Adrenal gland (tissue), 12 donors: Measurements from ENCODE around the gene CACNA1F. TPM values are rescaled to one million over a fixed set of nuclear protein-coding genes. Genes with fewer than 3 reads are reported as not detected.

ENCODE experiments used
- DNase-seq, 7 donors: peaks; one replicate each; pipeline ENCODE4 v3.0.0-alpha.2; 2019 to 2020
- H3K27ac ChIP-seq, 5 donors: fragments of 200-600 bp; sonication (generic) in 4 of 5; 1 replicate in 3 of 5; 2 replicates in 2 of 5; pipeline versions ENCODE4 v1.5.1 to v1.8.0; 2016 to 2020; ENCODE audit warnings: mild to moderate bottlenecking in 1 of 5
- H3K27me3 ChIP-seq: fragments of 200-600 bp; 2 replicates; pipeline ENCODE4 v1.8.0; 2021
- H3K36me3 ChIP-seq, 2 donors: fragments of 200-600 bp; replicated peaks in 1 of 2; 1 replicate in 1 of 2; 2 replicates in 1 of 2; pipeline versions ENCODE4 v1.5.1 to v1.8.0; 2018 to 2022
- H3K4me1 ChIP-seq, 2 donors: fragments of 200-600 bp; replicated peaks in 1 of 2; 1 replicate in 1 of 2; 2 replicates in 1 of 2; pipeline versions ENCODE4 v1.5.1 to v1.8.0; 2018 to 2021
- H3K4me3 ChIP-seq, 4 donors: fragments of 200-600 bp; sonication (generic) in 3 of 4; one replicate each; pipeline ENCODE4 v1.5.1; 2016 to 2018
- H3K9me3 ChIP-seq, 3 donors: fragments of 200-600 bp; sonication (generic) in 1 of 3; replicated peaks in 1 of 3; 1 replicate in 2 of 3; 2 replicates in 1 of 3; pipeline versions ENCODE4 v1.5.1 to v1.8.0; 2016 to 2021
- CTCF ChIP-seq, 6 experiments: fragments of 450-650 bp in 4 of 6; fragments of 200-600 bp in 2 of 6; sonication (generic) in 1 of 6; IDR thresholded peaks; 1 replicate in 5 of 6; 2 replicates in 1 of 6; pipeline versions ENCODE4 v1.5.1 to v1.8.0; 2016 to 2021; ENCODE audit warnings: antibody characterized with exemption in 6 of 6, mild to moderate bottlenecking in 2 of 6, moderate library complexity in 1 of 6
- POLR2A ChIP-seq, 2 donors: fragments of 450-650 bp; IDR thresholded peaks; one replicate each; pipeline ENCODE4 v1.6.1; 2017; ENCODE audit warnings: antibody characterized with exemption in 2 of 2, mild to moderate bottlenecking in 2 of 2, moderate library complexity in 1 of 2
- whole genome bisulfite sequencing, 4 donors: extraction: QIAGEN DNeasy Blood & Tissue Kit in 2 of 4; methylation state at CpG; one replicate each; pipeline versions ENCODE4 v1.1.5 to v1.1.7; 2013 to 2017; 5-methylcytosine and 5-hydroxymethylcytosine counted together
- intact Hi-C, 2 donors: fragments of 100-400 bp; cut with DNase I; formaldehyde crosslinking; loops; one replicate each; pipeline versions ENCODE4 v1.14.1 to v1.15.0; 2022 to 2023
- polyA plus RNA-seq, 3 donors: library from polyadenylated mRNA; stranded (reverse); fragments of 200-250 nt in 2 of 3; fragments of 350-450 nt in 1 of 3; fragmentation: Illumina TruSeq in 1 of 3; extraction: RNeasy Lipid Tissue Mini Kit (QIAGEN cat#74804) in 1 of 3; gene quantifications; one replicate each; pipeline ENCODE4 v1.2.3, GENCODE V29; 2013 to 2014
- total RNA-seq, 9 donors: library from RNA; depleted of rRNA in 4 of 9; stranded (reverse); fragments of >200 nt in 4 of 9; fragments of 120-200 nt in 1 of 9; fragmentation: NEBNext Ultra II Directional in 1 of 9; extraction: Animal tissue kit (Norgen Biotek cat#: 25700) in 1 of 9; gene quantifications; one replicate each; pipeline versions ENCODE4 v1.1.0 to v1.2.4, GENCODE V29; 2013 to 2023
- donor health status: healthy with polysubstance abuse.
- donor health status: Bipolar disorder and iron deficiency.
- donor health status: DM: yes; HTN: yes; CAD: no.
- donor health status: DM: no; HTN: no; CAD: no.
- donor health status: DM: no; HTN: no; CAD: no.
- donor health status: DM: yes; HTN: yes; CAD: no.

Gene CACNA1F
- total and polyA plus RNA-seq, 12 donors, result 0.13 to 0.24 (median 0.17) TPM; not detected in 7

- H3K27ac ChIP-seq, result no peak overlapping the region
- H3K9me3 ChIP-seq, result no peaks in the 10 kb centered on the region
- H3K36me3 ChIP-seq, result no peaks in the 10 kb centered on the region
- H3K4me3 ChIP-seq, result no peak overlapping the region
- intact Hi-C loops, result no loop called here
- DNase-seq, result no peak
- WGBS, 4 donors, result 40 to 59% (median 48%) methylated on average over 3 to 4 of the region's 4 CpGs
- H3K4me1 ChIP-seq, result no peaks in the 10 kb centered on the region
- H3K27me3 ChIP-seq, result peaks cover 6% of the 10 kb centered on the region
- TF ChIP-seq POLR2A (IDR thresholded peaks at IDR 0.05), result no peak
- no peak for TF ChIP-seq CTCF (IDR thresholded peaks at IDR 0.05)
These were observed 28.4 kb downstream of the CACNA1F start for GRCh38 chrX:49204709-49205108.

GRCh38 chrX:49204017-49204416, 29.1 kb downstream of the CACNA1F start:
- H3K27ac ChIP-seq, result no peak overlapping the region
- intact Hi-C loops, result no loop called here
- no peak for TF ChIP-seq POLR2A (IDR thresholded peaks at IDR 0.05)
- TF ChIP-seq CTCF (IDR thresholded peaks at IDR 0.05), result no peak
- DNase-seq, result no peak
- 81 to 92% (median 87%) methylated on average over 2 to 6 of the region's 6 CpGs for WGBS, 4 donors
- H3K27me3 ChIP-seq, result peaks cover 6% of the 10 kb centered on the region
- H3K4me3 ChIP-seq, result no peak overlapping the region
- no peaks in the 10 kb centered on the region for H3K9me3 ChIP-seq
- H3K4me1 ChIP-seq, result no peaks in the 10 kb centered on the region
- H3K36me3 ChIP-seq, result no peaks in the 10 kb centered on the region

- no peak for TF ChIP-seq POLR2A (IDR thresholded peaks at IDR 0.05)
- H3K27ac ChIP-seq, result no peak overlapping the region
- intact Hi-C loops, result no loop called here
- no peaks in the 10 kb centered on the region for H3K36me3 ChIP-seq
- peaks cover 6% of the 10 kb centered on the region for H3K27me3 ChIP-seq
- H3K4me1 ChIP-seq, result no peaks in the 10 kb centered on the region
- 67 to 80% (median 73%) methylated on average over 3 of the region's 3 CpGs for WGBS, 4 donors
- DNase-seq, result no peak
- no peak overlapping the region for H3K4me3 ChIP-seq
- H3K9me3 ChIP-seq, result no peaks in the 10 kb centered on the region
These were observed 29.6 kb downstream of the CACNA1F start for GRCh38 chrX:49203536-49203935.

- no peaks in the 10 kb centered on the region for H3K36me3 ChIP-seq
- H3K4me1 ChIP-seq, result no peaks in the 10 kb centered on the region
- intact Hi-C loops, result no loop called here
- TF ChIP-seq CTCF (IDR thresholded peaks at IDR 0.05) (no peak), POLR2A (IDR thresholded peaks at IDR 0.05) (no peak)
- H3K4me3 ChIP-seq, result no peak overlapping the region
- H3K27ac ChIP-seq, result no peak overlapping the region
- H3K9me3 ChIP-seq, result no peaks in the 10 kb centered on the region
- DNase-seq, result no peak
- peaks cover 6% of the 10 kb centered on the region for H3K27me3 ChIP-seq
- WGBS, 4 donors, result 84 to 91% (median 89%) methylated on average over 2 of the region's 2 CpGs
These were observed 31.1 kb downstream of the CACNA1F start for GRCh38 chrX:49202022-49202421.
